GM12892 (cell line): ENCODE results near the gene CLEC4C.

ENCODE experiments used
- POLR2A ChIP-seq: IDR thresholded peaks from 2 replicates; pipeline ENCODE4 v1.6.1; 2011; ENCODE audit warnings: low read depth, low read length, control low read depth
- POLR2AphosphoS5 ChIP-seq: IDR thresholded peaks from 2 replicates; pipeline ENCODE4 v1.6.1; 2011; ENCODE audit warnings: low read depth, low read length, control low read depth
- TAF1 ChIP-seq: IDR thresholded peaks from 2 replicates; pipeline ENCODE4 v1.6.1; 2011; ENCODE audit warnings: low read depth, mild to moderate bottlenecking, control low read depth, low read length, borderline replicate concordance

DNA sequence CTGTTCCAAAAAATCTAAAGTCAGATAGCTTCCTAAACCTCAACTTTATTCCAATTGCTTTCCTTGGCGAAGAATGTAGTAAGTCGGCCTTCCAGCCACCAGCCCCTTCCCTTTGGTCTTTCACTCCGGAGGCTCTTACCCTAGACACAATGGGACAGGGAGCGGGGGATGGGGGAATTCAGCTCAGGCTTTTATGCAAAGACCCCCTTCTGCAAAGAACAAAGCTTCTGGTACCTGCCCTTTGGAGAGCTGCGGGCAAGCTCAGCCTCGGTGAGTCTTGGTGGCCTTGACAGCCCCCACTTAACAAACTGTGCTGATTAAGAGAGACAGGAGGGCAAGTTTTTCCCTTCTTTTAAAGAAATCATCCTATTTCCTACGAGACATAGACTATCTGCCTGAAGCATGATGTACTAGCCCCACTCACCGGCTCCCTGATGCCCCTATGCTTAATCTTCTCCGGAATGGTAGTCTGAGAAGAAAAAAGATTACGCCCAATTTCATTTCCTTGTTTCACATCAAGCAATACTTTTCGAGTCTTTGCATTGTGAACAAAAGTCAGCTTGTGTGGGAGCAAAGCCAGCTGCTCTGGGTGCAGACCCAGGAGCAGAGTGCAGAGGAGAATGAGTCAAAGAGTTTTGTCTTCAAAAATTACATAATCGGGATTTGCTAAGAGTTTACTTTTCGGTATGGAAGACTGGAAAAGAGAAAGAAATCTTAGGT is 40.6 kb upstream of the CLEC4C start:
- no peak for TF ChIP-seq TAF1
- no peak for TF ChIP-seq POLR2A
- no peak for TF ChIP-seq POLR2AphosphoS5
